Measurements from ENCODE around the gene CUBN.
"Not testable (repeated sequence)": the region's sequence is repeated elsewhere in the genome, so short reads cannot be mapped to it uniquely, and the experiment has no call there.

DNA sequence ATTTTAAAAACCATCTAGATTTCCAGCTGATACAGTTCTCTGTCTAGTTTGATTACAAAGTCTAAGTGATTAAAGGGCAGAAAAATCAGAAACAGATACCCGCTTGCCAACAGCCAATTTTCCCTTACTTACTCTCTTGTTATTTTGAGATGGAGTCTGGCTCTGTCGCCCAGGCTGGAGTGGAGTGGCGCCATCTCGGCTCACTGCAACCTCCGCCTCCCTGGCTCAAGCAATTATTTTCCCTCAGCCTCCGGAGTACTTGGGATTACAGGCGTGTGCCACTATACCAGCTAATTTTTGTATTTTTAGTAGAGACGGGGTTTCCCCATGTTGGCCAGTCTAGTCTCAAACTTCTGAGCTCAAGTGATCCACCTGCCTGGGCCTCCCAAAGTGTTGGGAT lies 302.1 kb downstream of the CUBN start:
- TF ChIP-seq, protein P1, sequence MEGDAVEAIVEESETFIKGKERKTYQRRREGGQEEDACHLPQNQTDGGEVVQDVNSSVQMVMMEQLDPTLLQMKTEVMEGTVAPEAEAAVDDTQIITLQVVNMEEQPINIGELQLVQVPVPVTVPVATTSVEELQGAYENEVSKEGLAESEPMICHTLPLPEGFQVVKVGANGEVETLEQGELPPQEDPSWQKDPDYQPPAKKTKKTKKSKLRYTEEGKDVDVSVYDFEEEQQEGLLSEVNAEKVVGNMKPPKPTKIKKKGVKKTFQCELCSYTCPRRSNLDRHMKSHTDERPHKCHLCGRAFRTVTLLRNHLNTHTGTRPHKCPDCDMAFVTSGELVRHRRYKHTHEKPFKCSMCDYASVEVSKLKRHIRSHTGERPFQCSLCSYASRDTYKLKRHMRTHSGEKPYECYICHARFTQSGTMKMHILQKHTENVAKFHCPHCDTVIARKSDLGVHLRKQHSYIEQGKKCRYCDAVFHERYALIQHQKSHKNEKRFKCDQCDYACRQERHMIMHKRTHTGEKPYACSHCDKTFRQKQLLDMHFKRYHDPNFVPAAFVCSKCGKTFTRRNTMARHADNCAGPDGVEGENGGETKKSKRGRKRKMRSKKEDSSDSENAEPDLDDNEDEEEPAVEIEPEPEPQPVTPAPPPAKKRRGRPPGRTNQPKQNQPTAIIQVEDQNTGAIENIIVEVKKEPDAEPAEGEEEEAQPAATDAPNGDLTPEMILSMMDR (conservative IDR thresholded peaks at IDR 0.05): not testable (repeated sequence)
- TF ChIP-seq ZFX (IDR thresholded peaks at IDR 0.05): not testable (repeated sequence)
